Fibroblast of lung (primary cell): Measurements from ENCODE around the gene MYO18A.

ENCODE experiments used
- EZH2 ChIP-seq: IDR thresholded peaks from 2 replicates; pipeline ENCODE4 v1.5.1; 2012; ENCODE audit warnings: low read length, control low read depth, mild to moderate bottlenecking; ENCODE audit errors: missing control alignments
- TF ChIP-seq, protein P1 (sequence below), 2 donors: IDR thresholded peaks in 1 of 2; conservative IDR thresholded peaks in 1 of 2; 1 replicate in 1 of 2; 2 replicates in 1 of 2; pipeline ENCODE4 v1.5.1; 2011 to 2012; ENCODE audit warnings: low read length in 2 of 2, control low read depth in 1 of 2, inconsistent platforms in 1 of 2, low read depth in 1 of 2, mild to moderate bottlenecking in 1 of 2

DNA sequence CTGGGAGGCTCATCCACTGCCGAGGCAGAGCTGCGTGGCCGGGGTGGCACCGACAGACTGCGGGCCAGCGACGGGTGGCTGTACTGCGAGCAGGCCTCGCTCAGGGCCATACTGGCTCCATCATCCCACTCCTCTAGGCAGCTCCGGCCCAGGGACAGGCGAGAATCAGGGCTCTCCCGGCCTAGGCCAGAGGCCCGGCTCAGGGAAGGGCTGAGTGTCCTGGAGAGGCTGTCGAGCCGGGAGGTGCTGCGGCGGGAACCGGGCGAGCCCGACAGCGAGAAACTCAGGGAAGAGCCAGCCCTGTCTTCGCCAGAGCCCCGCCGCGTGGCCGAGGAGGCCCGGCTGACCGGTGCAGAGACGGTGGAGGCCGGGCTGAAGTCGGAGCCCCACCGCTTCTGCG lies 99.9 kb downstream of the MYO18A start:
- TF ChIP-seq, protein P1, sequence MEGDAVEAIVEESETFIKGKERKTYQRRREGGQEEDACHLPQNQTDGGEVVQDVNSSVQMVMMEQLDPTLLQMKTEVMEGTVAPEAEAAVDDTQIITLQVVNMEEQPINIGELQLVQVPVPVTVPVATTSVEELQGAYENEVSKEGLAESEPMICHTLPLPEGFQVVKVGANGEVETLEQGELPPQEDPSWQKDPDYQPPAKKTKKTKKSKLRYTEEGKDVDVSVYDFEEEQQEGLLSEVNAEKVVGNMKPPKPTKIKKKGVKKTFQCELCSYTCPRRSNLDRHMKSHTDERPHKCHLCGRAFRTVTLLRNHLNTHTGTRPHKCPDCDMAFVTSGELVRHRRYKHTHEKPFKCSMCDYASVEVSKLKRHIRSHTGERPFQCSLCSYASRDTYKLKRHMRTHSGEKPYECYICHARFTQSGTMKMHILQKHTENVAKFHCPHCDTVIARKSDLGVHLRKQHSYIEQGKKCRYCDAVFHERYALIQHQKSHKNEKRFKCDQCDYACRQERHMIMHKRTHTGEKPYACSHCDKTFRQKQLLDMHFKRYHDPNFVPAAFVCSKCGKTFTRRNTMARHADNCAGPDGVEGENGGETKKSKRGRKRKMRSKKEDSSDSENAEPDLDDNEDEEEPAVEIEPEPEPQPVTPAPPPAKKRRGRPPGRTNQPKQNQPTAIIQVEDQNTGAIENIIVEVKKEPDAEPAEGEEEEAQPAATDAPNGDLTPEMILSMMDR (conservative IDR thresholded peaks at IDR 0.05 in 1 of 2, IDR thresholded peaks at IDR 0.05 in 1 of 2; ENCODE audit: low read depth in 1 of 2, low read length in 2 of 2), result no peak
- no peak for TF ChIP-seq EZH2
